SU-DHL-6 (cell line): Measurements from ENCODE around the gene MGRN1.

ENCODE experiments used
- H2AFZ ChIP-seq: fragments of 200-600 bp; sonication (generic); 2 replicates; pipeline ENCODE4 v1.6.1; 2014; ENCODE audit warnings: low read depth, mild to moderate bottlenecking, moderate library complexity, mixed read lengths, antibody characterized with exemption, low read length; ENCODE audit not compliant: severe bottlenecking
- H3F3A ChIP-seq: fragments of 200-600 bp; shearing (Covaris generic); 2 replicates; pipeline ENCODE4 v1.6.0; 2016; ENCODE audit warnings: antibody characterized with exemption, mild to moderate bottlenecking; ENCODE audit not compliant: insufficient read depth
- H3K27ac ChIP-seq: fragments of 200-600 bp; sonication (generic); 2 replicates; pipeline ENCODE4 v1.5.1; 2016; ENCODE audit warnings: low read depth, mild to moderate bottlenecking, low read length, moderate library complexity, mixed read lengths
- H3K27me3 ChIP-seq: fragments of 200-600 bp; sonication (generic), shearing (Covaris generic); 2 replicates; pipeline ENCODE4 v1.6.0; 2014; ENCODE audit warnings: mild to moderate bottlenecking, low read length
- H3K36me3 ChIP-seq: fragments of 200-600 bp; sonication (generic); 2 replicates; pipeline ENCODE4 v1.6.1; 2014; ENCODE audit warnings: mild to moderate bottlenecking, low read length, mixed read lengths
- H3K4me2 ChIP-seq: fragments of 300-600, 200-600 bp; shearing (Covaris generic), sonication (generic); 2 replicates; pipeline ENCODE4 v1.6.0; 2014; ENCODE audit warnings: low read length, low read depth, mild to moderate bottlenecking; ENCODE audit not compliant: poor library complexity, severe bottlenecking
- H3K4me3 ChIP-seq: fragments of 200-600 bp; sonication (generic); 2 replicates; pipeline ENCODE4 v1.5.1; 2014; ENCODE audit warnings: antibody characterized with exemption, low read length, mild to moderate bottlenecking, mixed read lengths; ENCODE audit not compliant: insufficient read depth, poor library complexity, severe bottlenecking
- H3K79me2 ChIP-seq: fragments of 200-600 bp; sonication (generic); 2 replicates; pipeline ENCODE4 v1.6.1; 2014; ENCODE audit warnings: mild to moderate bottlenecking, low read length, moderate library complexity; ENCODE audit not compliant: insufficient read depth
- H3K9ac ChIP-seq: fragments of 200-600 bp; sonication (generic); 2 replicates; pipeline ENCODE4 v1.7.0; 2014; ENCODE audit warnings: mild to moderate bottlenecking, low read length
- H3K9me2 ChIP-seq: fragments of 200-600 bp; sonication (generic); replicated peaks from 2 replicates; pipeline ENCODE4 v1.6.1; 2014; ENCODE audit warnings: low read length; ENCODE audit not compliant: insufficient read depth
- H3K9me3 ChIP-seq: fragments of 200-600 bp; sonication (generic); 2 replicates; pipeline ENCODE4 v1.6.1; 2014; ENCODE audit warnings: low read length, mixed read lengths; ENCODE audit not compliant: insufficient read depth
- H4K20me1 ChIP-seq: fragments of 200-600 bp; sonication (generic); 2 replicates; pipeline ENCODE4 v1.6.1; 2014; ENCODE audit warnings: low read depth, mild to moderate bottlenecking, antibody characterized with exemption, low read length, moderate library complexity, mixed read lengths
- EZH2phosphoT487 ChIP-seq: fragments of 200-600 bp; sonication (generic), shearing (Covaris generic); conservative IDR thresholded peaks from 2 replicates; pipeline ENCODE4 v1.6.1; 2018; ENCODE audit warnings: mild to moderate bottlenecking, antibody characterized with exemption, low read length, moderate library complexity, mixed read lengths
- TF ChIP-seq, protein P1 (sequence below): fragments of 200-600 bp; sonication (generic); IDR thresholded peaks from one replicate; pipeline ENCODE4 v1.5.1; 2017; ENCODE audit warnings: antibody characterized with exemption, mild to moderate bottlenecking, low read length, moderate library complexity; ENCODE audit not compliant: insufficient read depth, poor library complexity, severe bottlenecking

The MGRN1 gene

DNA sequence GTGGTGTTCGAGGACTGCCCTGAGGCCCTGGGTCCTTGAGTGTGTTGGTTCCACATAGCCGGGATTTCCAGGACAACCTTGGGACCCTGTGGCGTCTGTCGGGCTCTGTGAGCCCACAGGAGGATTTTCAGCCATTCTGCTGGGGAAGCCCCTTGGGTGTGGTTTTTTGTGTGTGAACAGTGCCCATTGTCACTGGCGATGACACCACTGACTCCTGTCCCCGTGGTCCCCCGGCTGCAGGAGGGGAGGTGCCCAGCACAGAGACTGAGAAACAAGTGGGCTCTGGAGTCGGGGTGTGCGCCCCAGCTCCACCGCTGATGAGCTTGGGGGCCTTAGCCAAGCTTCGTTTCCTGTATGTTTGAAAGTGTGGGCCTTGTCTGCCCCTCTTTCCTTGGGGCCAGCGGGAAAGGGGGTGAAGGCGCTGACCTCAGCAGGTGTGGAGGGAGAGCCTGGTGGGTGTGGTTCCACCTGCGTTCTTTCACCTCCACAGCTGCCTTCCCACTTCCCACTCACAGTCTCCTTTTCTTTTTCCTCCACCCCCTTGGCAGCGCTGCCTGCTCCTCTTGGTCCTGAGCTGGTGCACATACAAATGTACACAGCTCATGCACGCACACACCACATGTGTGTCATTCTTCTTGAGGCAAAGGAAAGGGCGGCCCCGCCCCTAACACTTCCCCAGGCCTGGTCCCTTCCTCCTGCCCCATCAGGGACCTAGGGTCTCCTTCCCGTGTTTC is 16.1 kb downstream of the MGRN1 start:
- H3K36me3 ChIP-seq = no peaks in the 10 kb centered on the region
- no peak overlapping the region for H2AFZ ChIP-seq
- no peak overlapping the region for H3K27ac ChIP-seq
- peaks cover 17% of the 10 kb centered on the region; the same call in 1 of the 2 replicates for H3K79me2 ChIP-seq
- no peak overlapping the region for H3K4me3 ChIP-seq
- H3K9me3 ChIP-seq = no peaks in the 10 kb centered on the region
- no peak for TF ChIP-seq EZH2phosphoT487
- TF ChIP-seq, protein P1, sequence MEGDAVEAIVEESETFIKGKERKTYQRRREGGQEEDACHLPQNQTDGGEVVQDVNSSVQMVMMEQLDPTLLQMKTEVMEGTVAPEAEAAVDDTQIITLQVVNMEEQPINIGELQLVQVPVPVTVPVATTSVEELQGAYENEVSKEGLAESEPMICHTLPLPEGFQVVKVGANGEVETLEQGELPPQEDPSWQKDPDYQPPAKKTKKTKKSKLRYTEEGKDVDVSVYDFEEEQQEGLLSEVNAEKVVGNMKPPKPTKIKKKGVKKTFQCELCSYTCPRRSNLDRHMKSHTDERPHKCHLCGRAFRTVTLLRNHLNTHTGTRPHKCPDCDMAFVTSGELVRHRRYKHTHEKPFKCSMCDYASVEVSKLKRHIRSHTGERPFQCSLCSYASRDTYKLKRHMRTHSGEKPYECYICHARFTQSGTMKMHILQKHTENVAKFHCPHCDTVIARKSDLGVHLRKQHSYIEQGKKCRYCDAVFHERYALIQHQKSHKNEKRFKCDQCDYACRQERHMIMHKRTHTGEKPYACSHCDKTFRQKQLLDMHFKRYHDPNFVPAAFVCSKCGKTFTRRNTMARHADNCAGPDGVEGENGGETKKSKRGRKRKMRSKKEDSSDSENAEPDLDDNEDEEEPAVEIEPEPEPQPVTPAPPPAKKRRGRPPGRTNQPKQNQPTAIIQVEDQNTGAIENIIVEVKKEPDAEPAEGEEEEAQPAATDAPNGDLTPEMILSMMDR = no peak
- H3K9me2 ChIP-seq = no peaks in the 10 kb centered on the region
- H3K4me2 ChIP-seq = no peak overlapping the region
- H3F3A ChIP-seq = no peaks in the 10 kb centered on the region
- H4K20me1 ChIP-seq = peaks cover 3% of the 10 kb centered on the region; the same call in 1 of the 2 replicates
- no peak overlapping the region for H3K9ac ChIP-seq
- H3K27me3 ChIP-seq = no peaks in the 10 kb centered on the region

DNA sequence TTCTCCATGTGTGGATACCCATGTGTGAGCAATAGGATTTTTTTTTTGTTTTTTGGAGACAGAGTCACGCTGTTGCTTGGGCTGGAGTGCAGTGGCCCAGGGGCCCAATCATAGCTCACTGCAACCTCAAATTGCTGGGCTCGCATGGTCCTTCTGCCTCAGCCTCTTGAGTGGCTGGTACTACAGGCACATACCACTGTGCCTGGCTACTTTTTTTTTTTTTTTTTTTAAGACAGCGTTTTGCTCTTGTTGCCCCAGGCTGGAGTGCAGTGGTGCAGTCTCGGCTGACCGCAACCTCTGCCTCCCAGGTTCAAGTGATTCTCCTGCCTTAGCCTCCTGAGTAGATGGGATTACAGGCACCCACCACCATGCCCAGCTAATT is 16.7 kb downstream of the MGRN1 start:
- TF ChIP-seq, protein P1 = no peak
- no peak for TF ChIP-seq EZH2phosphoT487
- Histone ChIP-seq H4K20me1 (peaks cover 3% of the 10 kb centered on the region; the same call in 1 of the 2 replicates), H3K27me3 (no peaks in the 10 kb centered on the region), H3K27ac (no peak overlapping the region), H3K36me3 (no peaks in the 10 kb centered on the region), H3K4me2 (no peak overlapping the region), H3K9me3 (no peaks in the 10 kb centered on the region), H3K9ac (no peak overlapping the region), H2AFZ (no peak overlapping the region), H3K79me2 (peaks cover 17% of the 10 kb centered on the region; the same call in 1 of the 2 replicates), H3F3A (no peaks in the 10 kb centered on the region), H3K4me3 (no peak overlapping the region), H3K9me2 (no peaks in the 10 kb centered on the region)

DNA sequence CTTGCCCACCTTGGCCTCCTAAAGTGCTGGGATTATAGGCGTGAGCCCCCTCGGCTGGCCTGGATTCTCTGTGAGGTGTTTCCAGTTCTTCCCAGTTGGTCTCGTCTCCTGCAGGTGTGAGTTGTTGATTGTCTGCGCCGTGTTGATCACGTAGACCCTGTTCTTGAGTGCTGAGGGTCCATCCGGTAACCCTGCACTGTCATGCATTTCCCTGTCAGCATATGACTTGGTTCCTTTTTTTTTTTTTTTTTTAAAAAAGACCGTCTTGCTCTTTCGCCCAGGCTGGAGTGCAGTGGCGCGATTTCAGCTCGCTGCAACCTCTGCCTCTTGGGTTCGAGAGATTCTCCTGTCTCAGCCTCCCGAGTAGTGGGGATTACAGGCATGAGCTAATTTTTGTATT is 17.3 kb downstream of the MGRN1 start:
- Histone ChIP-seq H3K36me3 (no peaks in the 10 kb centered on the region), H2AFZ (no peak overlapping the region), H3K4me3 (no peak overlapping the region), H3K27me3 (no peaks in the 10 kb centered on the region), H3K9ac (no peak overlapping the region), H3K27ac (no peak overlapping the region), H3F3A (no peaks in the 10 kb centered on the region), H3K79me2 (peaks cover 17% of the 10 kb centered on the region; the same call in 1 of the 2 replicates), H4K20me1 (peaks cover 3% of the 10 kb centered on the region; the same call in 1 of the 2 replicates), H3K9me3 (no peaks in the 10 kb centered on the region), H3K9me2 (no peaks in the 10 kb centered on the region), H3K4me2 (no peak overlapping the region)
- TF ChIP-seq EZH2phosphoT487 = no peak
- TF ChIP-seq, protein P1 = no peak
